GOT3 (cell line): ENCODE measurements around the gene DDX24.

Experiments
- DNase-seq: peaks from one replicate; lab custom pipeline; 2025; ENCODE audit warnings: mixed read lengths; lab: John Stamatoyannopoulos, UW

The DDX24 gene, protein sequence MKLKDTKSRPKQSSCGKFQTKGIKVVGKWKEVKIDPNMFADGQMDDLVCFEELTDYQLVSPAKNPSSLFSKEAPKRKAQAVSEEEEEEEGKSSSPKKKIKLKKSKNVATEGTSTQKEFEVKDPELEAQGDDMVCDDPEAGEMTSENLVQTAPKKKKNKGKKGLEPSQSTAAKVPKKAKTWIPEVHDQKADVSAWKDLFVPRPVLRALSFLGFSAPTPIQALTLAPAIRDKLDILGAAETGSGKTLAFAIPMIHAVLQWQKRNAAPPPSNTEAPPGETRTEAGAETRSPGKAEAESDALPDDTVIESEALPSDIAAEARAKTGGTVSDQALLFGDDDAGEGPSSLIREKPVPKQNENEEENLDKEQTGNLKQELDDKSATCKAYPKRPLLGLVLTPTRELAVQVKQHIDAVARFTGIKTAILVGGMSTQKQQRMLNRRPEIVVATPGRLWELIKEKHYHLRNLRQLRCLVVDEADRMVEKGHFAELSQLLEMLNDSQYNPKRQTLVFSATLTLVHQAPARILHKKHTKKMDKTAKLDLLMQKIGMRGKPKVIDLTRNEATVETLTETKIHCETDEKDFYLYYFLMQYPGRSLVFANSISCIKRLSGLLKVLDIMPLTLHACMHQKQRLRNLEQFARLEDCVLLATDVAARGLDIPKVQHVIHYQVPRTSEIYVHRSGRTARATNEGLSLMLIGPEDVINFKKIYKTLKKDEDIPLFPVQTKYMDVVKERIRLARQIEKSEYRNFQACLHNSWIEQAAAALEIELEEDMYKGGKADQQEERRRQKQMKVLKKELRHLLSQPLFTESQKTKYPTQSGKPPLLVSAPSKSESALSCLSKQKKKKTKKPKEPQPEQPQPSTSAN

DNA sequence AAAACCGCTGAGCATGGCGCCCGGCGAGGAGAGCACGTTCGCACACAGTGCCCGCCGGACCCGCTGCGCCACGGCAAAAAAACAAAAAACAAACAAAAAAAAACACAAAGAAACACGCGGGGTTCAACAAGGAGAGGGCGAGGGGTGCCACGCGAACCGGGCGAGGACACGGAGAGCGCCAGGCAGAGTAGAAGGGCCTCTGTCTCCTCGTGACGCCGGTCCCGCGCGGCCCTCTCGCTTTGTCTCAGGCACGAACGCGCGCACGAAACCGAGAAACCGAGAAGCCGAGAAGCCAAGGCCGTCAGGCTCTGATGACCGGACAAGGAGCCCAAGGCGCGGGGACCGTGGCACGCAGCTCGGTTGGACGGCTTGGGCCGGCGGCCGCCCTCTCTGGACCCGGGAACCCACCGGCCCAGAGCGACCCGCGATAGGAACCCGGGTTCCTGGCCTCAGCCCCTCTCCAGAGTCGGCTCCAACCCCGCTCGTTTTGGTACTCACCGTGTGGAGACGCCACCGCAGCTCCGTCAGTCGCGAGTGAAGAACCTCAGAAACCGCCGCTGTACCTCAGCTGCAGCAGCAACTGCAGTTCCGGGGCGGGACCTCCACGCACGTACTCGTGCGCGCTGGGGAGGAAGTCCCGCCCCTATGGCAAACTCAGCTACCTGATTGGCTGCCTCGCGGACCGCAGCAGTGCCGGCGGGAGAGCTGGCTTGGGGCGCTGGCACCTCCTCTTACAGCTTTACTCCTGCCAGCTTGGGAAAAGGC is at the start of gene DDX24, which contains the start of gene IFI27L1:
DDX24 (minus strand) TSS at position 582 of the 765 bp plus-strand sequence. CDS start 1,460 bp downstream, outside the sequence.
IFI27L1 (plus strand) TSS at position 690 of the 765 bp plus-strand sequence. CDS start 15,628 bp downstream, outside the sequence.
- peak; percentile 68 for DNase-seq

DNA sequence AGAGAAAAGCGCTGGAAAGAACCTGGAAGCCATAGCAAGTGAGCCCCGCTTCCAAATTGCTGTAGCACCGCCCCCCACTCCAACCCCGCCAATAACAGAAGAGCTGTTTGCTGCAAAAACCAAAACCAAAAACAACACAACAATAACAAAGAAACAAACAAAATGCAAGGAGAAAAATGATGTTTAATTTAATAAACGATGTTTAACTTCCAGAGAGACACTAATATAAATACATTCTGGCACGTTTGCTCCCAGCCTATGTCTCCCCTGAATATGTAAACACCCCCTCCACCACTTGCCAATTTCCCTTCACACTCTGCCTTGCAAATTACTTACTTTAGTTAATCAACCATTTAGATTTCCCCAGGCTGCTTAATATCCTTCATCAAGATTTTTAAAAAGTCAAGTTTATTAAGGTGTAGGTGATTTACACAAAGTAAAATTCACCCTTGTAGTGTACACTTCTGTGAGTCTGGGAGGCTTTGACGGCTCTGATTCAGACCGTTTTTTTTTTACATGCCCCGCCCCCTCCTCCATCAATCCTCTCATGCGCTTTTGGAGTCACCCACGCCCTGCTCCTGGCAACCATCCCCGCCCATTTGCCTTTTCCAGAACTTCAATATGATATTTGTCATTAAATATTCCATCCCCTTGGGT is 48.9 kb upstream of the DDX24 start:
- no peak for DNase-seq

DNA sequence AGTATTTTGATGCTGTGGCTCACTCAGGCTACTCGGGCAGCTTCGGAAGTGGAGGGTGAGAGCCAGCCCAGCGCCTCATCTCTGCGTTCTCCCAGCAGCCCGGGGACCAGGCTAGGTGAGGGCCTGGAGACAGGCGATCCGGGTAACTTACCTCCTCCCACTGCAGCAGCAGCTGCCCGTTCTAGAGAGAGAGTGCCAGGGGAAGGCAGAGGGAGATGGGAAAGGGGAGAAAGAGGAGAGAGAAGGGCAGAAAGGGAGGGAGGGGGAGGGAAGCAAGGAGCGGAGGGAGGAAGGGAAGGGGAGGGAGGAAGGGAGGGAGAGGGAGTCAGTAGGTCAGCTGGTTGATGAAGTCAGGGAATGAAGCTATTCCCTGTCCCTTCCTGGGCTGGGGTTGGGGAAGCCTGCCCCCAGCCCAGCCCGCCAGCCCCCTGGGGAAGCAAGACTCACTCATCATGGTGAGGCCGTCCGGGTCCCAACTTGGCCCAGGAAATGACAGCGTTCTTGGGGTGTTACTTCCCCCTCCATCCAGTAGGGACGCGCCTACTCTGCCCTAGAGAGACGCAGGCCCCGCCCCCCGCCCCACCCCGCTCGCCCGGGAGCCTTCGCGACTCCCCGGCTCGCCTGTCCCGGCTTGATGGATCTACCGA is 48.2 kb upstream of the DDX24 start, which contains the start of gene IFI27L2:
IFI27L2 (minus strand) TSS at position 494 of the 647 bp plus-strand sequence; CDS start at position 454, 40 bp downstream.
- DNase-seq = peak; percentile 2

DNA sequence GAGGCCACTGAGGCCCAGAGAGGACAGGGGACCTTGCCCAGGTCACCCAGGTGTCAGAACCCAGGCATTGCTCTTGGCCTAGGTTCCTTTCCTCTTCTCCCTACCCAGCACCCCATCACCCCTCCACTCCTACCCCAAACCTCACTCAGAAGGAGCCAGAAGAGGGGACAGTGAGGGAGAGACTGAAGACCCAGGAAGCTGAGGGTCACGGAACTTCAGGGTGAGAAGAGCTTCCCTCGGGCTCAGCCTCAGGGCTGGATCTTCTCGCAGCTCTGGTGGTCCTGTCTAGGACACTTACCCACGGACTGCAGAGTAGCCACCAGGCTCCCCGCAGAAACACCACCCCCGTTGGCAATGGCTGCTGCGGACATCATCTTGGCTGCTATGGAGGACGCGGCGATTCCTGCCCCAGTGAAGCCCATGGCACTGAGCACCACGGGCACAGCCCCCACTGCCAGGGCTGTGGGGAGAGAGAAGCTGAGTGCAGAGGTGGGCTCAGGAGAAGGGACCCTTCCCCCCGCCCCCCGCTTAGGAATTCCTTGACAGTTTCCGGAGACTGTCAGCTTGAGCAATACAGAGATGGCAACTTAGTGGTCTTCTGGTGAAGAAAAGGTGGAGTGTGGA is 47.3 kb upstream of the DDX24 start:
- DNase-seq = no peak

DNA sequence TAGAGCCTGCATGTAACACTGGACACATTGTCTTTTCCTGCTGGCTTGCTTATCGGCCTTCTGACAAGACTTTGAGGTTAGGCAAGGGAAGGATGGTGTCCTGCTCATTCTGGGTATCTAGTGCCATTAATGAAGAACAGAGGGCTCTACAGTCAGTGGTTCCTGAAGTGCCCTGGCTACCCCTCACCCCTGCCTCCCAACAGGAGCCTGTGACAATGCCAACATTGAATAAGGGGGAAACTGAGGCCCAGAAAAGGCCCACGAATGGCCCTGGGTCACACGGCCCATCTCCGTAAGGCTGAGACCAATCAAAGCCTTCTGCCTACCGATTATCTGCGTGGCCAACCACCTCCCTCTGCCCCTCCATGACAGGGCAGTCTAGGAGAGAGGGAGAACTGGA is 46.3 kb upstream of the DDX24 start:
- no peak for DNase-seq

DNA sequence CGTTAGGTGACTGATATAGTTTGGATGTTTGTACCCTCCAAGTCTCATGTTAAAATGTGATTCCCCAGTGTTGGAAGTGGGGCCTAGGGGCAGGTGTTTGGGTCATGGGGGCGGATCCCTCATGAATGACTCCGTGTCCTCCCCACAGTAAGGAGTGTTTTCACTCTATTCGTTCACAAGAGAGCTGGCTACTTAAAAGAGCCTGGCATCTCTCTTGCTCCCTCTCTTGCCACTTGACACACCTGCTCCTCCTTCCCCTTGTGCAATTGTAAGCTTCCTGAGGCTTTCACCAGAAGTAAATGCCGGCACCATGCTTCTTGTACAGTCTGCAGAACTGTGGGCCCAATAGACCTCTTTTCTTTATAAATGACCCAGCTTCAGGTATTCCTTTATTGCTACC is 45.8 kb upstream of the DDX24 start:
- no peak for DNase-seq

DNA sequence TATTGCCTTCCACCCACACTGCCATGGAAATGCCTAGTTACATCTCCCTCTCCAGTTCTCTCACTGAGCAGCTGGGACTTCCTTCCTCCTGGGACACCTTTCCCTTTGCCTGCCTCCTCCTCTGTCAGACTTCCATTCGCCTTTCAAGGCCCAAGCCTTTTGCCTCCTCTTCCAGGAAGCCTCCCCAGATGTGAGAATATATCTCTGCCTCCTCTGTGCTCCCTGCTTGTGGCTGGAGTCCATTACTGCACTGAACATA is 45.3 kb upstream of the DDX24 start:
- DNase-seq = no peak

DNA sequence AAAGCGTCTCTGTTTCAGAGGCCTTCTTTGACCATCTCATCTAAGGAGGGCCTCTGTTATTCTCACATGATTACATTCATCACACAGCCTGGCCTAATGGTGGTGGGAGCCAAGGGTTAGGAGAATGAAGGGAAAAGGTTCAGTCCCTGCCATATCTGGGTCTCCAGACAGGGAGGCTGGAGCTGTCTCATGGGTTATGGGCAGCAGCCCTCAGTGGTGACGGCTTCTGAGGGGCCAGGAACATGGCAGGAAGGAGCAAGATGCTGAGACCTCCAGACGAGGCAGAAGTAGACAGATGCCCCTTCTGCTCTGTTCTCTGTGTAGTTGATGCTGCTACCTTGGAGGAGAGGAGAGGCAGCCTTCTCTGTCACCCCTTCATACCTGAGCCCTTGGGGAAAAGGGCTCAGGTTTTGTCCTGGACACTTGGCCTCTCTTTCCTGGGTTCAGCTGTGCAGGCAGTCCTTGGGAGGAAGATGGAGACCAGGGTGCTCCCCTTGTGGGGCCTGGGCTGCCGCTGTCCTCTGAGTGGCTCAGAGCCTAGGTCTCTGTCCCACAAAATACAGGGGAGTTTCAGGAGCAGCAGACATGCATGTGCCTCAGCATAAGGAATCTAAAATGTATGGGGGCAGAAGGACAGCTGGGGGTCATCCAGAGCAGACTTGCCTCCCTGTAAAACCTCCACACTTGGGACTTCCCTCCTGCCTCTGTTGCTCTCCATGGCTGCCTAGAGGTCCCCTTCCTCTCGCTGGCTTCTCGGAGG is 44.8 kb upstream of the DDX24 start:
- DNase-seq = no peak

DNA sequence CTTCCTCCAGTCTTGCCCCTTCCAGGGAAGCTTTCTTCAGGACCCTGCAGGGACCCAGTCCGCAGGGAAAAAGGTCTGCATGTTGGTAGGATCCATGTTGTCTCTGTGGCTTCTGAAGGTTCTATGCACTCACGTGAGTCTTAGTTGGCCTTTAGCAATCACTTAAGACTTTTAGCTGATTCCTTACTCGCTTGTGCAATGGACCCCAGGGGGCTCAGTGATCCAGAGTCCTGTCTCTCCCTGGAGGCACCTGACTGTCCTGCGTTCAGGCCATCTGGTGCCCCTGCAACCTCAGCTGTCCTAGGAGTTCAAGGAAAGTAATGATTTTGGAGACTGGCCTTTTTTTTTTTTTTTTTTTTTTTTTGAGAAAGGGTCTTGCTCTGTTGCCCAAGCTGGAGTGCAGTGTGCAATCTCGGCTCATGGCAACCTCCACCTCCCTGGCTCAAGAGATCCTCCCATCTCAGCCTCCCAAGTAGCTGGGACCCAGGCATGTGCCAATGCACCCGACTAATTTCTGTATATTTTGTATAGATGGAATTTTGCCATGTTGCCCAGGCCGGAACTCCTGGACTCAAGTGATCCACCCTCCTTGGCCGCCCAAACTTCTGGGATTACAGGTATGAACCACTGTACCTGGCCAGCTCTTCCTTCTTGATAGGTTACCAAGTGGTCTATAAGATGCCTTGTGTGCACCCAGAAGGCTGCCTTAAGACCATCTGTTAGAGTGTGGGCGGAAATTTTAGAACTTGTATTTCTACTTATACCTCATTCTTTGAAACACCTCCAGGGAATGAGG is 43.8 kb upstream of the DDX24 start:
- no peak for DNase-seq

DNA sequence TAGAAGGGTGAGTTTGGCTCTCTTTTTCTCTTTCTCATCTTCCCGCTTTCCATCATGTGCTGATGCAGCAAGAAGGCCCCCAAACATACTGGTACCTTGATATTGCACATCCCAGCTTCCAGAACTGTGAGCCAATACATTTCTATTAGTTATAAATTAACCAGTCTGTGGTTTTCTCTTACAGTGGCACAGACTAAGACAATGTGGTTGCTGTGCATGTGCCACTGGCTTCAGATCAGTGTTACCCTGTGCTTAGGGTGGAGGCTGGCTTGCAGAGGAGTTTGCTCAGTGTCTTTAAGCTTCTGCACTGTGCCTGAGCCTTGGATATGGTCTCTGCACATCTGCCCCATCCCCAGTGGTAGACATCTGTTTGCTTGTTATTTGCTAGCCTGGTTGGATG is 42.9 kb upstream of the DDX24 start:
- DNase-seq = no peak

DNA sequence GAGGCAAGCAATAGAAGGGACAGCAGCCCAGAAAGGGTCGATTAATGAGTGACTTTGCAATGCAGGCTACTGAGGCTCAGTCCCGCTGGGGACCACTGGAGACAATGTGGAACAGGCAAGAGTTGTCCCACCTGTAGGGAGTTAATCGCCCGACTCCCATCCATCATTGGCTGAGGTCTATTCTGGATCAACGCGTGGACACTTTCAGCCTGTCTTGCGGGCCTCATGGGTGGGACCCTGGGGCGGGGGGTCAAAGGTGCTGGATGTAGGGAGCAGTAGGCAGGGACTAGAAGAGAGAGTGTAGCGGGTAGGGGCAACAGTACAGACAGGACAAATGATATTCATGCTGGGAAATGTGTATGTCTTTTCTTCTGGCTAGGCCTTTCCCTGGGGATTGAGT is 42.3 kb upstream of the DDX24 start:
- no peak for DNase-seq

DNA sequence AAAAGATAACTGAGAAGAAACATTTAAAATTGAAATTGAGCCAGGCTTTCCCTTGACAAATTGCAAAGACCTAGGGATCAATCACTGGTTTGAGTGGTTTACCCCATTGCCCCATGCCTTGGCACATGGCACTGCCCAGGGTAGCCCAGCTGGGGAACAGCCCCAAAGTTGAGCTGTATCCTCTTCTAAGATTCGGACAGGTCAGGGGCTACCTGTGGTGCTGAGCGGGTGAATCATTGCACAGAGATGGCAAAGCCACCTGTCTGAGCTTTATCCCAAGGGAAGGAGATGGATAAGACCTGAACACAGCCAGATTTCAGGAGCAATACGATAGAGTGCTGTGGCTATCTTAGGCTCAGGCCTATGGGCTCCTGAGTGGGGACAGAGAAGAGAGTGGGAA is 41.4 kb upstream of the DDX24 start:
- no peak for DNase-seq

DNA sequence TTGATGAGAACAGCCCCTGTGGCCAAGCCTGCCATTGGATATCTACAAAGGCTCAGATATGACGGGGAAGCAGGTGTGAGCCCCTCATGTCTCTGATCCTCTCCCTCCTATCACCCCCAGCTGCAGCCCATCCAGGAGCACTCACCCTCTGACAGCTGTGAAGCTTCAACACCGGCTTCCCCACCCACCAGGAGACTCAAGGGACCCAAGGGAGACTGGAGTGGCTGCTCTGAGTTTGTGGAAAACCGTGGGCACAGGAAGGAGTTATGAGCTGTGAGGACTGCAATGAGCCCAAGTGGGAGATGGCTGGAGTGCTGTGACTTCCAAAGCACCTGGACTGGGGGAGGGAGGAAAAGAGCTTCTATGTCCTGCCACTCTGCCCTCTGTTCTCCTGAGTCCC is 40.5 kb upstream of the DDX24 start:
- no peak for DNase-seq

DNA sequence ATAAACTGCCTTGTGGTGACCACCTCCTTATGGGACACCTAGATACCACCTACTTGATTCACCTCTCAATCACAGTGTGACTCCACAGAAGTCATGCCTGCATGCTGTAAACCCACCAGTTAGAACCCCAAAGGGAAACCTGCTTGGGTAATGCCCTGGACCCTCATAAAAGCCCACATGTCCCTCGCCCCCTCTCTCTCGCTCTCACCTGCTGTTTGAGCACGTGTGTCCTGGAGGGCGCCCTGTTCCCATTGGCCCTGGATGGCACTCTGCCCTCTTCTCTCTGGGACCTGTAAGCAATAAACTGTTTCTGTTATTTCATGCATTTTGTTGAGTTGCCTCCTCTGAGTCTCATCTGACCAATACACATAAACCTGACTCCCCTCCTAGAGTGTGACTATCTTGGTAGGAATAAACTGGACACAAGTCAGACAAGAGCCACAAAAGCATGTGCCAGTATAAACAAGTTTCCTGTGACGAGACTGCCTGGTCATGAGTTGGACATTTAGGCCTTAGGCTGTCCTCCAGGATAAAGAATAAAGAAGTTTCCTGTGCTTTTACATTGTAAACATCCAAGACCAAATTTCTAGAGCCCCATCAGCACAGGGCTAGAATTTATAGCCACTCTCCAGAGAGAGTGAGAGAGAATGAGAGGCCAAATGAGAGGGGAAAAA is 39.8 kb upstream of the DDX24 start:
- DNase-seq = no peak

DNA sequence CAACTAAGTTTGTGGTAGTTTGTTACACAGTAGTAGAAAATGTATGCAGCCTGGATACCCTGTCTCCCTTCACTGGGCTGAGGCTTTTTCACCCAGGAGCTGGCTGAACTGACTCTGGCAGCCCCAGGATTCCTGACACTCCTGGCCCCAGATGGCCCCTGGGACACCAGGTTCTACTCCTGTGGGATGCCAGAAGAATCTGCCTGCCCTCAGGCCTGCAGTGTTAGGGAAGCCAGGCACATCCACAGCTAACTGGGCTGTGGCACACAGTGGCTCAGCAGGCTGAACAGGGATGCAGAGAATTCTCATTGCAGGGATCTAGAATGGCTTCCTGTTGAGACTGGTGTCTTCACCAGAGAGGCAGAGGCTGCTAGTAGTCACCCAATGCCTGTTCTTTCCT is 38.1 kb upstream of the DDX24 start:
- DNase-seq = no peak

DNA sequence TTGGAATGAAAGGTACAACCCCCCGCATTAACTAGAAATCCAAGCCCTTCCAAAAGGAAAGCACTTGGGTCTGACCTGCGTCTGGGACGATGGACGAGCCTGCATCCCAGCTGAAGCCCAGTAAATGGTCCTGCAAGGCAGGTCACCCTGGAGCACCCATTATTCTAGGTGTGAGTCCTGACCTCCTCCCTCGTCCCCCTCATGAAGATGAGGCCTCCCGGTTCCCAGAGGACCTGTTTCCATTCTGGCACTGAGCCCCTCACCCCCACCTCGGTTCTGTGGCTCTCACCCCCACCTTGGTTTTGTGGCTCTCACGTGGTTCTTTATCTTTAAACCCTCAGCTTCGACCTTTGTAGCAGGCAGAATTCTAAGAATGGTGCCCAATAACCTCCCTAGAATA is 36.9 kb upstream of the DDX24 start:
- DNase-seq = no peak

DNA sequence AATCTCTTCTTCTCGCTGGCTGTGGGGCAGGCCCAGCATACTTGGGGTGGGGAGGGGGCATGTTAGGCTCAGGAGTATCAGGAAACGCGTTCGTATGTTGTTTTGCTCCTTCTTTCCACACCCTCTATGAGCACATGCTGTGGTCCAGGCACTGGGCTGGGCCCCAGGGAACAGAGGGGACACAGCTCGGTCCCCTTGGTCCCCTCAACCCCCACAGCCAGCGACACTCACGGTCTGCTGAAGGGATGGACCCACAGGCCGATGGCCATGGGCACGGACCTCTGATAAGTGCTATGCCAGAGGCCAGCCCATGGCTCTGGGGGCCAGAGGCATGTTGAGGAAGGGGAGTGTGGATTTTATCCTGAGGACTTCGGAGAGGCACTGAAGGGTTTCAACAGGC is 35.7 kb upstream of the DDX24 start:
- DNase-seq = no peak

DNA sequence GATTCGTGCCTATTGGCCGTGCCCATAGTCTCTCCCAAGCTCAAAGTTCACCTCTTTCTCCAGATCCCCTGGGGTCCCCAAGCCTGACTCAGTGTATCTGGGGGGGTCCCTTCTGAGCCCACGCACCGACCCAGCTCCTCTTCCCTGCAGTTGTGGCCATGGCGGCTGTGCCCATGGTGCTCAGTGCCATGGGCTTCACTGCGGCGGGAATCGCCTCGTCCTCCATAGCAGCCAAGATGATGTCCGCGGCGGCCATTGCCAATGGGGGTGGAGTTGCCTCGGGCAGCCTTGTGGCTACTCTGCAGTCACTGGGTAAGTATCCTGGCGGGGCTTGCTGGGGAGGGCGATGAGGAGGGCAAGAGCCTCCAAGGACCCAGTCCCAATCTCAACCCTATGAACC is 34.6 kb upstream of the DDX24 start:
- DNase-seq = no peak
